CD4-positive, alpha-beta T cell treated with Interleukin-2 at 100 ng/mL for 4 hours (primary cell): ENCODE measurements around the gene S100Z.

Experiments used
- DNase-seq: peaks from one replicate; pipeline ENCODE4 v3.0.0-alpha.2; 2020; ENCODE audit warnings: low spot score

Gene S100Z

DNA sequence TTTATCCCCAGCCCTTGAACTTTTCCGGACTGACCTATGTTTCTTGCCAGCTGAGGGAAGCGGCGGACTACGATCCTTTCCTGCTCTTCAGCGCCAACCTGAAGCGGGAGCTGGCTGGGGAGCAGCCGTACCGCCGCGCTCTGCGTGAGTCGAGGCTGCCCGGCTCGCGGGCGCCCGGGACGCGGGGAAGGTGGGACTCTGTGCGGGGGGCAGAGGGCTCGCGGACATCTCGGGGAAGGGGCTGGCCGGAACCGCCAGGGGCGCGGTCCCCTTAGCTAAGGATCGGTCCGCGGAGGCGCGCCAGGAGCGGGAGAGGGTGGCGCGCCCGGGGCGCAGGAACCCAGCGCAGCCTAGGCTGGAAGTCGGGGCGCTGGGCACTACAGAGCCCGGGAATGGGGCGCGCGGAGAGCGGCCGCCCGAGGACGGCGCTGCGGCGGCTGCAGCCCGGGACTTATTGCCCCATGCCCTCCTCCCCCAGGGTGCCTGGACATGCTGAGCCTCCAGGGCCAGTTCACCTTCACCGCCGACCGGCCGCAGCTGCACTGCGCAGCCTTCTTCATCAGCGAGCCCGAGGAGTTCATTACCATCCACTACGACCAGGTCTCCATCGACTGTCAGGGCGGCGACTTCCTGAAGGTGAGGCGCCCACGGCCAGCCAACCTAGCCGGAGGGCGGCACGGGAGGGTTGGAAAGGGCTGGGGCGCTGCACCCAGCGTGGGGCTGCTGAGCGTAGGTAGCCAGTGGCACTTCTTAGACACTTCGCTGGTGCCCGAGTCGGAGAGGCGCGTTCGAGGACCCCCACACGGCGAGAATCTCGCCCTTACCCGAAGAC is 104.0 kb downstream of the S100Z start:
- no peak for DNase-seq

- DNase-seq, result no peak
Measured at GRCh38 chr5:76954383-76954763, 104.6 kb downstream of the S100Z start.

- DNase-seq, result no peak
Measured at GRCh38 chr5:76956033-76956432, 106.2 kb downstream of the S100Z start.

GRCh38 chr5:76958991-76959767 is 109.4 kb downstream of the S100Z start:
- DNase-seq, result no peak

- no peak for DNase-seq
Measured at GRCh38 chr5:76960004-76960625, 110.3 kb downstream of the S100Z start.

DNA sequence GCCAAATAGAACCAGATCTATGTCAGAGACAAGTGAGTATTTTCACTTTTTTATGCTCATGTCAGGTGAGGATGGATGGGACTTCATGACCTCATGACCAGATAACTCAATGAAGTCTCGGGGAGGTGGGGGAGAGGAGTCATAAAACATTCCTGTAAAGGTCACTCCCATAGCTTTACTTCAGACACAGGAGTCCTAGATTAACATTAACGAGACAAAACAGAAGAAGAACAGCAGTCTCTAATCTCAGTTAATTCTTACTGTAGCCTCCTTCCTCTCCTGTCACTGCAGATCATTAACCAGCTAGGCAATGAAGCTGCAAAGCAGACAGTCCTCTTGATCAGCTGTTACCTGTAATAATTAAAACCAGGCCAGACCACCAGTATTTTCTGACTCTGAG is 114.2 kb downstream of the S100Z start:
- no peak for DNase-seq
